SK-N-MC (cell line): ENCODE measurements around the gene SLC4A5.
"Not testable (repeated sequence)": the region's sequence is repeated elsewhere in the genome, so short reads cannot be mapped to it uniquely, and the experiment has no call there.

Experiments used
- DNase-seq: peaks from one replicate; pipeline ENCODE4 v3.0.0-alpha.2; 2011; ENCODE audit warnings: low read depth, low spot score
- H3K27ac ChIP-seq: fragments of 200-600 bp; sonication (generic); 2 replicates; pipeline ENCODE4 v1.5.1; 2016; ENCODE audit warnings: mixed run types
- H3K36me3 ChIP-seq: fragments of 200-600 bp; sonication (generic); 2 replicates; pipeline ENCODE4 v1.6.1; 2017; ENCODE audit warnings: antibody characterized with exemption, low read length, mixed read lengths; ENCODE audit not compliant: insufficient read depth
- H3K4me3 ChIP-seq: fragments of 200-600 bp; sonication (generic); 2 replicates; pipeline ENCODE4 v1.5.1; 2016
- H3K9ac ChIP-seq: fragments of 200-600 bp; sonication (generic); 2 replicates; pipeline ENCODE4 v1.8.0; 2017; ENCODE audit warnings: mixed run types, mixed read lengths; ENCODE audit not compliant: insufficient read length
- H3K9me3 ChIP-seq: fragments of 200-600 bp; sonication (generic); 2 replicates; pipeline ENCODE4 v1.6.1; 2017; ENCODE audit warnings: low read depth, mild to moderate bottlenecking, antibody characterized with exemption, low read length, moderate library complexity, mixed read lengths
- EZH2 ChIP-seq: fragments of 200-600 bp; sonication (generic); IDR thresholded peaks from one replicate; pipeline ENCODE4 v1.6.1; 2017; ENCODE audit warnings: antibody characterized with exemption
- FOXP2 ChIP-seq: optimal IDR thresholded peaks from 2 replicates; pipeline ENCODE3; 2011; ENCODE audit warnings: mild to moderate bottlenecking, moderate library complexity; ENCODE audit not compliant: insufficient read depth; ENCODE audit errors: extremely low read length, control extremely low read depth
- POLR2AphosphoS5 ChIP-seq: IDR thresholded peaks from 2 replicates; pipeline ENCODE4 v1.6.1; 2012; ENCODE audit warnings: mild to moderate bottlenecking, low read depth, low read length, borderline replicate concordance

The SLC4A5 gene

DNA sequence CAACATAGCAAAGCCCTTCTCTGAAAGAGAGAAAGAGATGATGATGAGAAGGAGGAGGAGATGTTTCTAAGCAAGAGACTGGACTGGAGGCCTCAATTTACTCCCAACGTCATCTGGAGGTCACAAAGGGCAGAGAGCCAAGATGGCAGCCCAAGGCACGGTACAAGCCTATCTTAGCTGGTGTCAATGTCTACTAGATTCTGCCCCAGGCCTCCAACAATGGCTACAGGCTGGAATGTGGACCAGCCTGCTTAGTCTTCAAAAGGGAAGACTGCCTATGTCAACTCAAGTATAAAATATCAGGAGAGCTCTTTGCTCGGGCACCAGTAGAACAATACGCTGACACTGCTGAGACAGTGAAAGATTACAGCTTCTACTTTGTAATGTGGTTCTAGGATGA is 6.7 kb upstream of the SLC4A5 start:
- no peaks in the 10 kb centered on the region for H3K9me3 ChIP-seq
- no peak for DNase-seq

DNA sequence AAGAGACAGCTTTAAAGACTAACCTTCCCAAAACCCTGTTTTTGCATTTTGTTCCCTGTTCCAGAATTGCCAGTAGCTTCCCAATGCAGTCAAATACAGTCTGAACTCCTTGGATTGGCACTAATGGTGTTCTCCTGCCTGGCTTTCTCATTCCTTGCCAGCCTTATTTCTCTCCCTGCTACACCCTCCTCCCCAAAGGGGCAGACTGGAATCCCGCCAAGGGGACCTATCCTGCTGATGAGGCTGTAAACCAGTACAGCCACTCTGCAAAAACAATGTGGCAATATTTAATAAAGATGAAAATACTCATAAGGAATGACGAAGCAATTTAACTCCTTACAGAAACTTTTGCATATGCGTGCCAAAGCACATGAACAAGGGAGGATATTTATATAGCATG is 4.5 kb upstream of the SLC4A5 start:
- Histone ChIP-seq H3K9ac (no peak overlapping the region), H3K9me3 (no peaks in the 10 kb centered on the region), H3K36me3 (no peaks in the 10 kb centered on the region), H3K27ac (no peak overlapping the region), H3K4me3 (no peak overlapping the region)
- no peak for TF ChIP-seq POLR2AphosphoS5
- no peak for TF ChIP-seq FOXP2
- no peak for TF ChIP-seq EZH2
- DNase-seq, result no peak

More for the DNA sequence above, 6.7 kb upstream of the SLC4A5 start:
- Histone ChIP-seq H3K36me3 (no peaks in the 10 kb centered on the region), H3K4me3 (no peak overlapping the region), H3K9ac (no peak overlapping the region), H3K27ac (no peak overlapping the region)
- TF ChIP-seq FOXP2, result no peak
- no peak for TF ChIP-seq POLR2AphosphoS5
- no peak for TF ChIP-seq EZH2

DNA sequence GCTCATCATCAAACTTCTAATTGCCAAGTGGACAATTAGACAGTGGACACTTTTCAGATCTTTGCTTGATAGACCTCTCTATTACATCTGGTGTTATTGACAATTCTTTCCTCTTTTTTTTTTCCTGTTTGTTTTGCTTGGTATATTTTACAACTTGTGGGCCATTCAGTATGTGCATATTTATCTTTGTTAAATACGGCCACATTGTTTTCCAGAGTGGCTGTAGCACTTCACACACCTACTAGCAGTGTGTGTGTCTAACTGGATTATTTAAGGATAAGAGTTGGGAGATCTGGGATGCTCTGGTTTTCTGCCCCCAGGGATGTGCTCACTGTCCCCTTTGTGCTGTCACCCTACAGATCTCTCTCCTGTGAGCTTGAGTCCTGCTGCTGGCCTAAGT is 4.1 kb upstream of the SLC4A5 start:
- Histone ChIP-seq H3K27ac (no peak overlapping the region), H3K36me3 (no peaks in the 10 kb centered on the region), H3K9me3 (no peaks in the 10 kb centered on the region), H3K4me3 (no peak overlapping the region), H3K9ac (no peak overlapping the region)
- DNase-seq, result no peak
- no peak for TF ChIP-seq EZH2
- no peak for TF ChIP-seq FOXP2
- TF ChIP-seq POLR2AphosphoS5, result no peak

DNA sequence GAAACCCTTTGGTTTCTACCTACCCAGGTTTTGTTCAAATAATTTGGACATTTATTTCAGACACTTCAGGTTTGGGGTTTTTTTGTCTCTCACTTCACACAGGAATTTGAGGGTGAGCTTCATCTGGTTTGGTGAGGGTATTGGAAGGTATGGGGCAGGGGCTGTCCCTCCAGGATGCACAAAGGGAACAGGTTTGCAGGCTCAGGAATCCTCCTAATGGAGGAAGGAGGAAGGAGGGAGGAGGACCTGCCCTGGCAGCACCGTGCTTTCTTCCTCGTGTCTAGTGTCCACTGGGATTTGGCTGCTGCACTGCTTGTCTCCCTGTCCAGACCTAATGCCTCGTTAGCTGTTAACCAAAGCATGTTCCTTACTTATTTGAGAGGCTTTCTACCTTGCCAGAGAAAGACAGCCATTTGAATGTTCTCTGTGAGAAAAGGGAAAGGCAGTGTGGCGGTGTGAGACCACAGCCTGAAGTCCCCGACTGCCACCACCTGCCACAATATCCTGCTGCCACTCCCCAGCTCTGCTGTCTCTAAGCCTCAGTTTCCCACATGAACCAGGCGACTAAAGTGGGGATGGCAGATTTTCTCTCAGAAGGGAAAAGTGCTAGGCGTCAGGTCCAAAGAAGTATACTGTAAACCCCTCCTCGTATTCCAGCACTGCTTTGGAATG is 2.2 kb upstream of the SLC4A5 start:
- DNase-seq, result no peak
- no peaks in the 10 kb centered on the region for H3K9me3 ChIP-seq
- H3K27ac ChIP-seq, result no peak overlapping the region
- TF ChIP-seq POLR2AphosphoS5, result no peak
- no peak for TF ChIP-seq EZH2
- no peak for TF ChIP-seq FOXP2
- no peak overlapping the region for H3K9ac ChIP-seq
- H3K4me3 ChIP-seq, result no peak overlapping the region
- no peaks in the 10 kb centered on the region for H3K36me3 ChIP-seq

DNA sequence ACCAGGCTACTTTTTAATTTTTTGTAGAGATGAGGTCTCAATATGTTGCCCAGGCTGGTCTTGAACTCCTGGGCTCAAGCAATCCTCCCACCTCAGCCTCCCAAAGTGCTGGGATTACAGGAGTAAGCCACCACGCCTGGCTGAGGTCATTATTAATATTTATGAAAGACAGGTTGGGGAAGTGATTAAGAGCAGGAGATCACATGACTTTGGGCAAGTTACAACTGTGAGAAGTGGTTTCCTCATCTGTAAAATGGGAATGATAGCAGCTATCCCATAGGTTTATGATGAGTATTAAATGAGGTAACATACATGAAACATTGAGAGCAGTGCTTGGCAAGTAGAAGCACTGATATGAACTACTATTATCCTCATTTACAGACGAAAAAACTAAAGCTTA is 7.0 kb downstream of the SLC4A5 start:
- not testable (repeated sequence) for H3K27ac ChIP-seq, DNase-seq

DNA sequence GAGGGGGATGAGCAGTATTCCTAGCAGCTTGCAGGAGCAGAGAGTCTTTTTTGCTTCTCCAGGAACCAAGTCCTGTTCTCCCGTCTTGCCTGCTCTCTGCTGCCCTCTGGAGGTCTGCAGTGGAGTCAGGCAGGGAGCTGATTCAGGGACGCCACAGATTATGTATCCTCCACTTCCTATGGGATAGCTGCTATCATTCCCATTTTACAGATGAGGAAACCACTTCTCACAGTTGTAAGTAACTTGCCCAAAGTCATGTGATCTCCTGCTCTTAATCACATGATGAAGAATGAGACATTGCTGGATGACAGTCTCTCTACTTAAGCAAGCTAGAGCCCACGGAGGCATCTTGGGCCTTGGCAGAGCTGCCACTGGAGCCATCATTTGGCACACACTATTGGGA is 8.3 kb downstream of the SLC4A5 start:
- Histone ChIP-seq H3K4me3 (no peak overlapping the region), H3K9ac (no peak overlapping the region), H3K36me3 (no peaks in the 10 kb centered on the region), H3K27ac (no peak overlapping the region), H3K9me3 (no peaks in the 10 kb centered on the region)
- peak; percentile 20 for DNase-seq
- TF ChIP-seq FOXP2 (no peak), POLR2AphosphoS5 (no peak), EZH2 (no peak)

More for the DNA sequence above, 7.0 kb downstream of the SLC4A5 start:
- H3K4me3 ChIP-seq, H3K9me3 ChIP-seq, H3K9ac ChIP-seq, H3K36me3 ChIP-seq: not testable (repeated sequence)

DNA sequence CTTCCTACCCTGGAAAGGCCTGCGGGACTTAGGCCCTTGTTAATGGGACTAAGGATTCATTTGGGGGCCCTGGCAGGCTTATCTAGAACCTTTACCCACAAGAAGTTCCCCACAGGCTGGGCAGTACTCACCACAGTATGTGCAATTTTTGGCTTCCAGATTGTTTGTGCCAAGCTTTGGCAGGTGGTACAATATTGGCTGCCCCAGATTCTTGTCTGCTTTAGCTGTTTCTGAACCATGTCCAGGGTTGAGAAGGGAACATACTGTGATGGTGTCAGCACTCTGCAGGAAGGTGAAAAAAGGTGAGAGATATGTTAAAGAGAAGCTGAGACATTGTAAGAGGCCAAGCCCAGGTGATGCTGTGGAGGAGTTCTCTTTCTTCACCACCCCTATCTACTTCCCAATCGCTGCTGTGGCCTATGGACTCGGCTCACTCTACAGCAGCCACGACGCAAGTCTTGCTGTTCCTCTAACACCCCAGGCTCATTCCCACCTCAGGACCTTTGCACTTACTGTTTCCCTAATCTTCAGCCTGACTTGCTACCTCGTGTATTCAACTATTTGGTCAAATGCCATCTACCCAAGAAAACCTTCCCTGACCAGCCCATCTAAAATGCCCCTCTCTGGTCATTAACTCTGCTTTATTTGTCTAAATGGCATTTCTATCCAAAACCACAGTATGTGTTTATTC is 9.2 kb downstream of the SLC4A5 start:
- DNase-seq, result no peak
- Histone ChIP-seq H3K9me3 (no peaks in the 10 kb centered on the region), H3K4me3 (no peak overlapping the region), H3K9ac (no peak overlapping the region), H3K27ac (no peak overlapping the region), H3K36me3 (no peaks in the 10 kb centered on the region)
- TF ChIP-seq POLR2AphosphoS5 (no peak), EZH2 (no peak), FOXP2 (no peak)

DNA sequence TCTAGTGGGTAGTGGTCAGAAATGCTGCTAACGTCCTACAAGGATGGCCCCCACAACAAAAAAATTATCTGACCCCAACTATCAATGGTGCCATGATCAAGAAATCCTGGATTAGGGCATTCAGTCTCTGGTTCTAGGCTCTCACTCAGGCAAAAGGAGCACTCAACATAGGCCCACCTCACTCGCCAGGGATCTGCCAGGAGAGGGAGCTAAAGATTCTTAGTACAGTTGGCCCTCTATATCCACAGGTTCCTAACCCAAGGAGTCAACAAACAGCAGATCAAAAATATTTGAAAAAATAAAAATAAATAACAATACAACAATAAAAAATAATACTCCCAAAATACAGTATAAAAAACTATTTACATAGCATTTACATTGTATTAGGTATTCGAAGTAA is 10.0 kb downstream of the SLC4A5 start:
- Histone ChIP-seq H3K9me3 (no peaks in the 10 kb centered on the region), H3K9ac (no peak overlapping the region)

DNA sequence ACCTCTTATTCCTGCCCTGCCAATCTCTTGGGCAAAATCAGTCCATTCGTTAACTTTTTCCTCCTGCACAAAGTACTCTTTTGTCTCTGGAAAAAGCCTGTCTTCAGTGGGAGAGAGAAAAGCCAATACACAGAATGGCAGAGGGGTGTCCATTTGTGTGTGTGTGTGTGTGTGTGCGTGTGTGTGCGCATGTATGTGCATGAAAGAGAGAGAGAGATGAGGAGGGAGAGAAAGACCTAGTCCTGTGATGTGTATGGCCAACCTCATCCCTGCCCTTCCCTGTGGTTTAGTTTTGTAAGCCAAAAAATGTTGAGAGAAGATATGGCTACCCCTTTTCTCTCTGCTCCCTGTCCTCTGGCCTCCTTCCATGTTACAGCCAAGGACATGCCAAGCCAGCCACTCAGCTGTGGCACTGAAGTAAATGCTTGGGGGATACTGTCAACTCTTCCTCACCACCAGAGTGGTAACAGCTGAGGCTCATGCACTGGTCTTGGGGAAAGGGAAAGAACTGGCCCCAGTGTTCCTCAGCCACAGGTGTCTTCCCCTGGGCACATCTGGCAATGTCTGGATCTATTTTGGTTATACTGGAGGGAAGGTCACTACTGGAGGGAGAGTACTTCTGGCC is 10.6 kb downstream of the SLC4A5 start:
- no peak for TF ChIP-seq POLR2AphosphoS5
- no peak for TF ChIP-seq EZH2
- TF ChIP-seq FOXP2, result no peak
- Histone ChIP-seq H3K9me3 (no peaks in the 10 kb centered on the region), H3K36me3 (no peaks in the 10 kb centered on the region), H3K9ac (no peak overlapping the region), H3K27ac (no peak overlapping the region), H3K4me3 (no peak overlapping the region)
- no peak for DNase-seq

More for the DNA sequence above, 10.0 kb downstream of the SLC4A5 start:
- H3K36me3 ChIP-seq, result no peaks in the 10 kb centered on the region
- TF ChIP-seq FOXP2 (no peak), POLR2AphosphoS5 (no peak), EZH2 (no peak)
- H3K27ac ChIP-seq, result no peak overlapping the region
- H3K4me3 ChIP-seq, result no peak overlapping the region
- DNase-seq, result peak; percentile 8
